ENCODE data around the gene DNAJC15.

DNA sequence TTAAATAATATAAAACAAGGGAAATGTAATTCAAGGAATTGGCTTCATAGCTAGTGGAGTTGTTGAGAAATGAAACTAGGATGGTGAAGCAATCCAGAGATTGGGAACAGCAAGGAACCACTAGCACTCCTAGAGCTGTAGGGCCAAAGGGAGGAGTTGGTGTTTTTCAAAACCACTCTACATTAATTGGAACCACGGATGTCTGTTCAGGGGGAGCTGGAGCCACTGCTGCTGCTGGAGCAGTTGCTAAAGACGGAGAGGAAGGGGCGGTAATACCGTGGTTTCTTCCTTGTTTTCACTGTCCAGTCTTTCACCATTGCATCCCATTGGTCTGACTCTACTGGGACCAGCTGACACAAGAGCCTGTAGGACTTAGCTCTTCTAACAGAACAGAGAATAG, 8.5 kb downstream of the DNAJC15 start:
- no peak for TF ChIP-seq SIN3A (IDR thresholded peaks at IDR 0.05; ENCODE audit: borderline replicate concordance, insufficient read depth, low read length)
- no peak for TF ChIP-seq POLR2AphosphoS5 (IDR thresholded peaks at IDR 0.05; ENCODE audit: low read depth, low read length)
